GM12891 (cell line): ENCODE measurements around the gene ACTG2.

Experiments used
- POLR2A ChIP-seq: IDR thresholded peaks from 2 replicates; pipeline ENCODE4 v1.6.1; 2011; ENCODE audit warnings: low read depth, low read length, control low read depth
- POLR2AphosphoS5 ChIP-seq: IDR thresholded peaks from 2 replicates; pipeline ENCODE4 v1.6.1; 2011; ENCODE audit warnings: low read depth, low read length, control low read depth
- TAF1 ChIP-seq: IDR thresholded peaks from 2 replicates; pipeline ENCODE4 v1.6.1; 2011; ENCODE audit warnings: low read depth, low read length, control low read depth

- TF ChIP-seq POLR2AphosphoS5 (no peak), POLR2A (no peak), TAF1 (no peak)
Observed at GRCh38 chr2:73949802-73950201, 57.0 kb downstream of the ACTG2 start.
